GM21360 (cell line): Measurements from ENCODE around the gene SEC11A.
"Not testable (repeated sequence)": the region's sequence is repeated elsewhere in the genome, so short reads cannot be mapped to it uniquely, and the experiment has no call there.

ENCODE experiments used
- ATAC-seq: cut with Tn5 transposase; IDR thresholded peaks from one replicate; pipeline ENCODE4 v1.9.1; 2021; ENCODE audit warnings: mild to moderate bottlenecking, moderate library complexity; ENCODE audit not compliant: unreplicated experiment

The SEC11A gene

GRCh38 chr15:84645496-84645895 lies 70.4 kb downstream of the SEC11A start:
- ATAC-seq, result no peak

DNA sequence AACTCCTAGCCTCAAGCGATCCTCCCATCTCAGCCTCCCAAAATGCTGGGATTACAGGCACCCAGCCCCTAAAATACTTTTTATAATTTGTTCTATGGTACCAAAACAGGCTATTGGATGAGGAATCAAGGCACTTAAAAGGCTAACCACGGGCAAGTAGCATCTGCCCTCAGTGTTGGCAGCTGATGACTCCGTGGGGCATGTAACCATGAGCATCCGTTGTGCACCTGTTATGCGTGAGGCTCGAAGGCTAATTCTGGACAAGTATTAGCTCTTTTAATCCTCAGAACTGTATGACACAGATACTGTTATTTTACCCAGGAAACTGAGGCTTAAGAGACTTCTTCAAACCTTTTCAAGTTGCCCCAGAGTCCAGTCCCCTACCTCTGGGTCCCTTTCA lies 72.1 kb downstream of the SEC11A start:
- no peak for ATAC-seq

GRCh38 chr15:84642640-84643039 lies 73.3 kb downstream of the SEC11A start:
- not testable (repeated sequence) for ATAC-seq

DNA sequence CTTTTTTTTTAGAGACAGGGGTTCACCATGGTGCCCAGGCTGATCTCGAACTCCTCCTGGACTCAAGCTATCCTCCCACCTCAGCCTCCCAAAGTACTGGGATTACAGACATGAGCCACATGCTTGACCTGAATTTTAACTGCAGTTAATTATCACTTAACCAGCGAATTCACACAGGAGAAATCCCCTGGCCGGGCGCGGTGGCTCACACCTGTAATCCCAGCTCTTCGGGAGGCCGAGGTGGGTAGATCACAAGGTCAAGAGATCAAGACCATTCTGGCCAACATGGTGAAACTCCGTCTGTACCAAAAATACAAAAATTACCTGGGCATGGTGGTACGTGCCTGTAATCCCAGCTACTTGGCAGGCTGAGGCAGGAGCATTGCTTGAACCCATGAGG lies 74.1 kb downstream of the SEC11A start:
- not testable (repeated sequence) for ATAC-seq

DNA sequence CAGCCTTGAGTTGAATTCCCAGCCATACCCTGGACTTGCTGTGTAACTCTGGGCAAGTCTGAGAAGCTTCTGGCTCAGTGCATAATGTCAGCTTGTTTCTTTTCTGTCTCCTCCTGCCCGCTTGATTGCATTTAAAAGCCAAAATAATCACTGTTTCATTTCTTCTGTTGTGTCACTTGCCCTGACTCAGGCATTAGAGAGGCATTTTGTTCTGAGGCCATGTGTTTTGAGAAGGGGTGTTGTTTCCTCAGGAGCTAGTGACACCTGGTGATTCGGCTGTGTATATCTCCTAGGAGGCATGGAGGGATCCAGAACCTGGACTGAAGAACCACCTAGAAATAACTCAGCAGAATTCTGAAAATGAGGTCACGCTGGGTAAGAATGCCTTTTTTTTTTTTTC lies 77.8 kb downstream of the SEC11A start:
- no peak for ATAC-seq

DNA sequence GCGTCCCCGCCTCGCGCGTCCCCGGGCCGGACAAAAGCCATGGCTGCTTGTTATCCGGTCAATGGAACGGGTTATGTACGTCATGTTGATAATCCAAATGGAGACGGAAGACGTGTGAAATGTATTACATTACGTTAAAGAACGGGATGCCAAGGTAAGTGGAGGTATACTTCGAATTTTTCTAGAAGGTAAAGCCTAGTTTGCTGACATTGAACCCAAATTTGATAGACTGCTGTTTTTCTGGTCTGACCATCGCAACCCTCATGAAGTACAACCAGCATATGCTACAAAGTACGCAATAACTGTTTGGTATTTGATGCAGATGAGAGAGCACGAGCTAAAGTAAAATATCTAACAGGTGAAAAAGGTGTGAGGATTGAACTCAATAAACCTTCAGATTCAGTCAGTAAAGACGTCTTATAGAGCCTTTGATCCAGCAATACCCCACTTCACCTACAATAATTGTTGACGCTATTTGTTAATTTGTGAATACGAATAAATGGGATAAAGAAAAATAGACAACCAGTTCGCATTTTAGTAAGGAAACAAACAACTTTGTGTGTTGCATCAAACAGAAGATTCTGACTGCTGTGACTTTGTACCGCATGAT lies 81.6 kb downstream of the SEC11A start:
- ATAC-seq, result no peak

DNA sequence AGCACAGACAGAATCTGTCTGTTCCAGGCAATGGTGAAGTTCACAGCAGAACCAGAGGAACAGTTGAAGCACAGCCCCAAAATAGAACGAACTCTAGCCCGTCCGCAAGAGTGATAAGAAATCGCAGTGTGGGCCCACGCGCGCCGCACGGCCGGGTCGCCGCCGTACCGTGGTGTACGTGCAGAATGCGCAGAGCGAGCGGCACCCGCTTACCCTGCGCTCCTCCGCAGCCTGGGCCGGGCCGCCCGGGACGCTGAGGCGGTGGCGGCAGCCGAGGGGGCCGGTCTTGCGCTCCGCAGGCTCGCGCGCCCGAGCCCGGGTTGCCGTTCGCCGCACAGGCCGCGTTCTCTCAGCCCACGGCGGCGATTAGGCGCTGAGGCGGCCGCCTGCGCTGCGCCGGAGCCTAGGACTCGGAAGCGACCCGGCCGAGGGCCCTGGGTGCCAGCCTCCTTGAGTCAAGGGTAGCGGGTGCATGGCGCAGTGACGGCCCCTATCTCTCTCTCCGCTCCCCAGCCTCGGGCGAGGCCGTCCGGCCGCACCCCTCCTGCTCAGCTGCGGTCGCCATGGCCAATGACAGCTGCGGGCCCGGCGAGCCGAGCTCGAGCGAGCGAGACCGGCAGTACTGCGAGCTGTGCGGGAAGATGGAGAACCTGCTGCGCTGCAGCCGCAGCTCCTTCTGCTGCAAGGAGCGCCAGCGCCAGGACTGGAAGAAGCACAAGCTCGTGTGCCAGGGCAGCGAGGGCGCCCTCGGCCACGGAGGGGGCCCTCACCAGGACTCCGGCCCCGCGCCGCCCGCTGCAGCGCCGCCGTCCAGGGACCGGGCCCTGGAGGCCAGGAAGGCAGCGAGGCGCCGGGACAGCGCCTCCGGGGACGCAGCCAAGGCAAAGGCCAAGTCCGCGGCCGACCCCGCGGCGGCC lies 82.4 kb downstream of the SEC11A start:
- peak; percentile 39 for ATAC-seq

DNA sequence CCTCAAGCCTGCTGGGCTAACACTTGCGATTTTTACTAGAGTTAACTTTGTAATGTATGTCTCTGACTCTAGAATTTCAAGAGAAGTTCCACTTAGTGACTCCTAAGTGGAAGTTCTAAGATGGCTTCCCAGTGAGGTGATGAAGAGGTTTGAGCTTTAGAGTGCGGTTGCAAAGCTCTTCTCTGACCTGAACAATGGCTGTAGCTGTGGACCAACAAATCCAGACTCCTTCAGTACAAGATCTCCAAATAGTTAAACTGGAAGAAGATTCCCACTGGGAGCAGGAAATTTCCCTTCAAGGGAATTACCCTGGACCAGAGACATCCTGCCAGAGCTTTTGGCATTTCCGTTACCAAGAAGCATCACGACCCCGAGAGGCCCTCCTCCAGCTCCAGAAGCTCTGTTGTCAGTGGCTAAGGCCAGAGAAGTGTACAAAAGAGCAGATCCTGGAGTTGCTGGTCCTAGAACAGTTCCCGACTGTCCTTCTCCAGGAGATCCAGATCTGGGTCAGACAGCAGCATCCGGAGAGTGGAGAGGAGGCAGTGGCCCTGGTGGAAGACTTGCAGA lies 84.2 kb downstream of the SEC11A start:
- ATAC-seq, result no peak

GRCh38 chr15:84629033-84629432 lies 86.9 kb downstream of the SEC11A start:
- no peak for ATAC-seq

DNA sequence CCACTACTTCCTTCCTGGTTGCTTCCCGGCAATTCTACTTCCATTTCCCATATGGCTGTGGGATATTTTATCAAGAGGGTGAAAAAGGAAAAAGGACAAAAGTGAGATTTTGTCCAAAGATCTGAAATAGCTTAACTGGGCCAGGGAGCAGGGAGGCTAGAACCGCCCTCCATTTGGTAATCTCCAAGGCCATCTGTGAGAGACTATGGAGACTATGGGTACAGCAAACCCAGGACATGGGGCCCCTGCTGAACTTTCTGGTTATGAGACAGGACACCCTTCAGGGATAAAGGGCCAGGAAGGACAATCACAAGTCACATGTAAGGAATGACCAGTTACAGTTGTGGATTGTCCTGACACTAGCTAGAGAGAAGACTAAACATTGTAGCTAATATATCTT lies 90.8 kb downstream of the SEC11A start:
- ATAC-seq, result no peak

DNA sequence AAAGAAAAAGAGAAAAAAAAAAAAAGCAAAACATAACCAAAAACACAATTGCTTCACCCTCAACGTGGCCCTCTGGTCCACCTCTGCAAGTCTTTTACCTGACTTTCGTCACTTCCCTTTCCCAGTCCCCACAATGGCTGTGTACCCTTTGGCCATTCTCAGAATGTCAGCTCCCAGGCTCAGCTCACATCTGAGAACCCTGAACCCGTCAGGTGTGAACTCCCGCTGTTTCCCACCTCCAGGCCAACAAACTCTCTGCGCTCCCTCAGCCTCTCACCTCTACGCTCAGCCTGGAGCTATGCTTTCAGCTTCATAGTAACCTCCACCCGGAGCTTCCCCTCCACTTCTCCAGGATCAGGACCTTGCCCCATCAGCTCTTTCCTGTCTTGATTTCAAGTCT lies 91.6 kb downstream of the SEC11A start:
- ATAC-seq, result no peak

DNA sequence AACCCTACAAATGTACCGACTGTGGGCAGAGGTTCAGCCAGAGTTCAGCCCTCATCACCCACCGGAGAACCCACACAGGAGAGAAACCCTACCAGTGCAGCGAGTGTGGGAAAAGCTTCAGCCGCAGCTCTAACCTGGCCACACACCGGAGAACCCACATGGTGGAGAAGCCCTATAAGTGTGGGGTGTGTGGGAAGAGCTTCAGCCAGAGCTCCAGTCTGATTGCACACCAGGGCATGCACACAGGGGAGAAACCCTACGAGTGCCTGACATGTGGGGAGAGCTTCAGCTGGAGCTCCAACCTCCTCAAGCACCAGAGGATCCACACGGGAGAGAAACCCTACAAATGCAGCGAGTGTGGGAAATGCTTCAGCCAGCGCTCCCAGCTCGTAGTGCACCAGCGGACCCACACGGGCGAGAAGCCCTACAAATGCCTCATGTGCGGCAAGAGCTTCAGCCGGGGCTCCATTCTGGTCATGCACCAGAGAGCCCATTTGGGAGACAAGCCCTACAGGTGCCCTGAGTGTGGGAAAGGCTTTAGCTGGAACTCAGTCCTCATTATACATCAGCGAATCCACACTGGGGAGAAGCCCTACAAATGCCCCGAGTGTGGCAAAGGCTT lies 94.5 kb downstream of the SEC11A start:
- no peak for ATAC-seq

DNA sequence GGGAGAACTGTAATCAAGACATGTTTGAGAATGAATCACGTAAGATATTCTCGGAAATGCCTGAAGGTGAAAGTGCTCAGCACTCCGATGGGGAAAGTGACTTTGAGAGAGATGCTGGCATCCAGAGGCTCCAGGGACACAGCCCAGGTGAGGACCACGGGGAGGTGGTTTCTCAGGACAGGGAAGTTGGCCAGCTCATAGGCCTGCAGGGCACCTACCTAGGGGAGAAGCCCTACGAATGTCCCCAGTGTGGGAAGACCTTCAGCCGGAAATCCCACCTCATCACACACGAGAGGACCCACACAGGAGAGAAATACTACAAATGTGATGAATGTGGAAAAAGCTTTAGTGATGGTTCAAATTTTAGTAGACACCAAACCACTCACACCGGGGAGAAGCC lies 95.3 kb downstream of the SEC11A start:
- ATAC-seq, result no peak
